Calu3 (cell line): ENCODE measurements around the gene HOPX. TPM values are rescaled to one million over a fixed set of nuclear protein-coding genes. Genes with fewer than 3 reads are reported as not detected.

Experiments
- BruUV-seq: library from RNA; stranded (reverse); fragments of 400-500 nt; replicated peaks from 2 replicates; lab custom pipeline; 2021; lab: Mats Ljungman, UMichigan
- CTCF ChIA-PET: fragments of 300-600 bp; sonication (Branson Sonifier 250); formaldehyde crosslinking; loops from one replicate; lab custom pipeline; 2022; ENCODE audit warnings: antibody characterized with exemption; lab: Charles Lee
- DNase-seq: peaks from one replicate; pipeline ENCODE4 v3.0.0; 2022
- H3K27ac Mint-ChIP-seq: one replicate; pipeline ENCODE4 v1.8.0; 2022; ENCODE audit warnings: mixed read lengths; ENCODE audit not compliant: unreplicated experiment
- H3K27me3 Mint-ChIP-seq: one replicate; pipeline ENCODE4 v1.8.0; 2022; ENCODE audit warnings: mixed read lengths; ENCODE audit not compliant: unreplicated experiment
- H3K36me3 Mint-ChIP-seq: one replicate; pipeline ENCODE4 v1.8.0; 2022; ENCODE audit warnings: mild to moderate bottlenecking, moderate library complexity, mixed read lengths; ENCODE audit not compliant: insufficient read depth, unreplicated experiment
- H3K4me1 Mint-ChIP-seq: one replicate; pipeline ENCODE4 v1.8.0; 2022; ENCODE audit warnings: mild to moderate bottlenecking, low read depth, mixed read lengths; ENCODE audit not compliant: unreplicated experiment
- H3K4me3 Mint-ChIP-seq: one replicate; pipeline ENCODE4 v1.8.0; 2022; ENCODE audit warnings: mild to moderate bottlenecking, low read depth, moderate library complexity, mixed read lengths; ENCODE audit not compliant: unreplicated experiment
- H3K9me3 Mint-ChIP-seq: one replicate; pipeline ENCODE4 v1.8.0; 2022; ENCODE audit warnings: low read depth, mixed read lengths; ENCODE audit not compliant: unreplicated experiment
- intact Hi-C: fragments of 100-400 bp; cut with micrococcal nuclease; formaldehyde crosslinking; loops from one replicate; pipeline ENCODE4 v1.10.0; 2022; ENCODE audit not compliant: unreplicated experiment
- total RNA-seq: library from RNA; stranded (reverse); gene quantifications from 2 replicates; pipeline ENCODE4 v1.2.3, GENCODE V29; 2022
- TF ChIP-seq, protein P1 (sequence below): fragments of 200-600 bp; IDR thresholded peaks from one replicate; pipeline ENCODE4 v1.8.0; 2022; ENCODE audit warnings: antibody characterized with exemption; ENCODE audit not compliant: unreplicated experiment

Gene HOPX
- total RNA-seq, 1 experiment from 2014 or later = not detected

DNA sequence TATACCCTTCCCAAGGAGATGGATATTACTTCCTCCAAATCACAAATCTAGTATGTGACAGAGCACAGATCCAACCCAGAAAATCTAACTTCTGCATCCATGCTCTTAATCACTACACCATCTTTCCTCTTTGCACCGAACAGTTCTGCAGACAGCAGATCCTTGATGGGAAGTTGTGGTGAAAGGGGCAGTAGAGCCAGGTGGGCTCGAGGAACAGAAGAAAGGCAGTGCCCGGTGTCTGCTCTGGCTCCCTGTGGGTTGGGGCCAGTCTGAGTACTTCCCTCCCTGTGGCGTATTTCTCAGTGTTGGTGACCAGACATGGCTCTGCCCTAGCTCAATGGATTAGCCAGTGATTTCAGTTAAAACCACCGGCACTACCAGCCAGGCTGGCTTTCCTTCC is 15.3 kb downstream of the HOPX start:
- intact Hi-C loops = no loop called here
- CTCF ChIA-PET = no interaction called here
- no peaks in the 10 kb centered on the region for H3K9me3 Mint-ChIP-seq
- BruUV-seq = no TSS peak
- H3K4me3 Mint-ChIP-seq = no peak overlapping the region
- H3K4me1 Mint-ChIP-seq = no peaks in the 10 kb centered on the region
- TF ChIP-seq, protein P1, sequence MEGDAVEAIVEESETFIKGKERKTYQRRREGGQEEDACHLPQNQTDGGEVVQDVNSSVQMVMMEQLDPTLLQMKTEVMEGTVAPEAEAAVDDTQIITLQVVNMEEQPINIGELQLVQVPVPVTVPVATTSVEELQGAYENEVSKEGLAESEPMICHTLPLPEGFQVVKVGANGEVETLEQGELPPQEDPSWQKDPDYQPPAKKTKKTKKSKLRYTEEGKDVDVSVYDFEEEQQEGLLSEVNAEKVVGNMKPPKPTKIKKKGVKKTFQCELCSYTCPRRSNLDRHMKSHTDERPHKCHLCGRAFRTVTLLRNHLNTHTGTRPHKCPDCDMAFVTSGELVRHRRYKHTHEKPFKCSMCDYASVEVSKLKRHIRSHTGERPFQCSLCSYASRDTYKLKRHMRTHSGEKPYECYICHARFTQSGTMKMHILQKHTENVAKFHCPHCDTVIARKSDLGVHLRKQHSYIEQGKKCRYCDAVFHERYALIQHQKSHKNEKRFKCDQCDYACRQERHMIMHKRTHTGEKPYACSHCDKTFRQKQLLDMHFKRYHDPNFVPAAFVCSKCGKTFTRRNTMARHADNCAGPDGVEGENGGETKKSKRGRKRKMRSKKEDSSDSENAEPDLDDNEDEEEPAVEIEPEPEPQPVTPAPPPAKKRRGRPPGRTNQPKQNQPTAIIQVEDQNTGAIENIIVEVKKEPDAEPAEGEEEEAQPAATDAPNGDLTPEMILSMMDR = no peak
- no peaks in the 10 kb centered on the region for H3K36me3 Mint-ChIP-seq
- no peaks in the 10 kb centered on the region for H3K27me3 Mint-ChIP-seq
- H3K27ac Mint-ChIP-seq = no peak overlapping the region
- DNase-seq = no peak

DNA sequence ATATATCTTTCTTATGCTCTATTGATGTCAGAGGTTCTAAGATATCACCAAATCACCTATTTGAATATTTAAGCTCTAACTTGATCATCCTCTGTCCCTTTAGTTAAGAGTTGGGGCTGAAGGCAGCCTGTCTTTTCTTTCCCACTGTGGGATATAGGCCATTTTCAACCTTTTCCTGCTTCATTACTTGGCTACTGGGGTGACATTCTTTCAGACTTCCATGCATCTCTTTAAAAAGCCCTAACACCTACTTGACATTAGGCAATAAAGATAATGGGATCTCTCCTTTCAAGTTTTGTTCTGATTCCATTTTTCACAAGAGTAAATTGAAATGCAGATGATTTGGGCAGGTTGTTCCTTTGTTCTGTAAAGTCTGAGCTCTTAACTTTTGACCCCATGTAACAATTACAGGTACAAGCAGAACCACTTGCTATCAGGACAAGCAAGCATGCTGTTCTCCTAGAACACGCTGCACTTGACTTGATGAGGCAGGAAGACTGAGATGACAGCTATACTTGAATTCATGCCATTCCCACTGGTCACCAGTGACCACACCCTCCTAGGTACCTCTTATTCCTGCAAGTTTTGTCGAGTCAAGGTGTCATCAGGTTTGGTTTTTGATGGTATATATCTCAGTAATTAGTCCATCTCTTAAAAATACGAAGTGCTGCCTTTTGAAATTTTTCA is 18.2 kb downstream of the HOPX start:
- intact Hi-C loops = no loop called here
- H3K4me1 Mint-ChIP-seq = no peaks in the 10 kb centered on the region
- no peaks in the 10 kb centered on the region for H3K36me3 Mint-ChIP-seq
- CTCF ChIA-PET = no interaction called here
- no peak overlapping the region for H3K27ac Mint-ChIP-seq
- DNase-seq = no peak
- TF ChIP-seq, protein P1 = no peak
- BruUV-seq = no TSS peak
- no peaks in the 10 kb centered on the region for H3K9me3 Mint-ChIP-seq
- H3K27me3 Mint-ChIP-seq = peaks cover under 1% of the 10 kb centered on the region
- H3K4me3 Mint-ChIP-seq = no peak overlapping the region

DNA sequence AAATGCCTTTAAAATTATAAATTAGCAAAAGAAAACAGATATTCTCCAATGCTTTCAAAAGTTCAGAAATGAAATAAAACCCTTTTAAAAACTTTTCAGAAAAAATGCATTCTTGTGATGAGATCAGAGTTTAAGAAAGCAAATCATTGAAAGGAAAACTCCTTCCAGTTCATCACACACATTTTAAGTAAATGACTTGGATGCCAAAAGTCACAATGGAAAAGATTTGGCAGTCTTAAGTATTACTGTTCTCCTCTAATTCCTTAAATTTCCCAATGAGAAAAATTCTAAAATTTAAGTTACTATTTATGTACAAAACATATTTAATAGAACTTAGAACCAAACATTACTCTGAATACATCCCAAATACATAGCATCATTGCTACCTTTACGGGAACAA is 21.1 kb downstream of the HOPX start:
- intact Hi-C loops = no loop called here
- CTCF ChIA-PET = no interaction called here
- DNase-seq = no peak
- TF ChIP-seq, protein P1 = no peak
- BruUV-seq = no TSS peak
- Mint-ChIP-seq H3K4me1 (peaks cover 6% of the 10 kb centered on the region), H3K9me3 (no peaks in the 10 kb centered on the region), H3K4me3 (no peak overlapping the region), H3K27ac (no peak overlapping the region), H3K36me3 (peaks cover 7% of the 10 kb centered on the region), H3K27me3 (peaks cover 21% of the 10 kb centered on the region)

DNA sequence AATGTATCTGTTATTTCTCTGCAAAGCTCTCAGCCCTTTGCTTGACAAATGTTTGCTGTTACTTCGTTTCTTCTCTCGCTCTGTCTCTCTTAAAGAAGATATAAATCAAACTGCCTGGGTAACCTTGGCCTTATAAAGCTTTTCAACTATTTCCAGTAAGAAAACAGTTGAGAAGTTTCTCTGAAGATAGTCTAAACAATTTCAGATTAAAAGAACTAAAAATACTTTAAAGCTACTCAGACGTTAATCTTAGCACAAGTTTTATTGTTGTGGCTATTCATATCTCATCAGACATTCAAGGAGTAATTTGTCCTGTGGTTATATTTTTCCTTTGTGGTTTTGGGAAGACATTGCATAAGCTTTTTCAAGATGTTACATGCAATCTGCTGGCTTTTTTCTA is 22.6 kb downstream of the HOPX start:
- no peak for DNase-seq
- no peaks in the 10 kb centered on the region for H3K9me3 Mint-ChIP-seq
- no peak overlapping the region for H3K4me3 Mint-ChIP-seq
- TF ChIP-seq, protein P1 = no peak
- no peak overlapping the region for H3K27ac Mint-ChIP-seq
- no TSS peak for BruUV-seq
- H3K36me3 Mint-ChIP-seq = peaks cover 7% of the 10 kb centered on the region
- CTCF ChIA-PET = no interaction called here
- H3K4me1 Mint-ChIP-seq = peaks cover 15% of the 10 kb centered on the region
- intact Hi-C loops = no loop called here
- H3K27me3 Mint-ChIP-seq = peaks cover 27% of the 10 kb centered on the region
